ENCODE results near the gene KIF4A. TPM values are rescaled to one million over a fixed set of nuclear protein-coding genes. Genes with fewer than 3 reads are reported as not detected.

The KIF4A gene
- total and polyA plus RNA-seq, 7 experiments from 2014 or later = 0.20 to 26.5 (median 0.21) TPM; not detected in 3

DNA sequence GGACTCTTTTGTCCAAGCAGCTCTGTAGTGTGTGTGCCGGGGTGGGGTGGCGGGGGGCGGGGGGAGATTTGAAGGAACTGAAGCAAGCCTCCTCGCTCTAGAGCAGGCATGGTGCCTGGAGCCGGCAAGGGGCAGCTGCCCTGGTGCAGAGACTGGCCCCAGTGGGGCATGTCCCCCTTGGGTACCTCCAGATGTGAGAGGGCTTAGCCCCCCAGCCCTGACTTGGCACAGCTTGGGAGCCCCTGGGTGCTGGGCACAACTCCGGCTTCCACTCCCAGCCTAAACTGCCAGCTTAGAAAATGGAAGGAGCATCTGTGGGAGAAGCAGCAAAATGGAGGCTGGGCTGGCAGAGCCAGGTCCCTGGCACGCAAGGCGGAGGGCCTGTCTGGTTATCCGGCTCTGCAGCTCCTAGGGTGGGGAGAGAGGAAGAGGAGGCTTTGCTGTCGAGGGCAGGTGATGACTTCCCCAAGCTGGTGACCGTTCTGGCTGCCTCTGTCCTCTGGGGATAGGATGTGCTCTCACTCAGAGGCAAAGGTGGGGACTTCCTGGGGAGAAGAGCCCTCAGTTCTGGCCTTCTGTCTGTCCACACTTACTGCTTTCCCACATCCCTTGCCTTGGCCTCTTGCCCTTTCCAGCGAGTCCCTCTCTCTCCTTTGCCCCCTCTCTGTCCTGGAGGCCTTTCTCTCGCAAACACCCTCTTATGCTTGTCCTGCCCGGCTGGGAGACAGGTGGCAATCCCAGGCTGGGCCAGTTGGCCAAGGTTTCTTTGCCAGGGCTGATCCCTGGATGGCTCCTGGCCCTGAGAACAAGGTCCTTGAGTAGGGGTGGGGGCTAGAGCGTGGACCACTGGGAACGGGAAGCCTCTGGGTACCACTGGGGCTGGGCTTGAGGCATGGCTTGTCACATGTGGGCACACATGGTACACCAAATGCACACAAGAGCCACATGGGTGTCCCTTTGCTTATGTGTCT lies 156.8 kb downstream of the KIF4A start:
- POLR2A ChIA-PET = no interaction called here
- peaks cover 18 to 47% (median 26%) of the 10 kb centered on the region in 5 donors for H3K27me3 Mint-ChIP-seq
- intact Hi-C loops (cut with micrococcal nuclease) = no loop called here
- DNase-seq (no peak), ATAC-seq (no peak)
- H3K4me3 Mint-ChIP-seq = no peak overlapping the region
- Histone ChIP-seq H3K36me3 (ENCODE audit: control insufficient read depth in 2 of 3, insufficient read depth in 3 of 3, low read length in 3 of 3) (no peaks in the 10 kb centered on the region), H3K9me3 (ENCODE audit: control insufficient read depth in 2 of 3, low read length in 3 of 3) (no peaks in the 10 kb centered on the region), H3K4me3 (ENCODE audit: low read length) (no peak overlapping the region), H3K27ac (ENCODE audit: low read depth, low read length) (no peak overlapping the region), H3K4me1 (ENCODE audit: control insufficient read depth in 2 of 2, insufficient read depth in 2 of 2, low read length in 2 of 2) (no peaks in the 10 kb centered on the region), H3K27me3 (ENCODE audit: control insufficient read depth in 2 of 2, insufficient read depth in 2 of 2, low read length in 2 of 2) (no peaks in the 10 kb centered on the region)
- no peak overlapping the region for H3K27ac Mint-ChIP-seq
- H3K4me1 Mint-ChIP-seq = peaks cover 0 to 6% (median 0%) of the 10 kb centered on the region in 7 donors
- no peaks in the 10 kb centered on the region for H3K36me3 Mint-ChIP-seq
- CTCF ChIA-PET = no interaction called here
- no peaks in the 10 kb centered on the region for H3K9me3 Mint-ChIP-seq

DNA sequence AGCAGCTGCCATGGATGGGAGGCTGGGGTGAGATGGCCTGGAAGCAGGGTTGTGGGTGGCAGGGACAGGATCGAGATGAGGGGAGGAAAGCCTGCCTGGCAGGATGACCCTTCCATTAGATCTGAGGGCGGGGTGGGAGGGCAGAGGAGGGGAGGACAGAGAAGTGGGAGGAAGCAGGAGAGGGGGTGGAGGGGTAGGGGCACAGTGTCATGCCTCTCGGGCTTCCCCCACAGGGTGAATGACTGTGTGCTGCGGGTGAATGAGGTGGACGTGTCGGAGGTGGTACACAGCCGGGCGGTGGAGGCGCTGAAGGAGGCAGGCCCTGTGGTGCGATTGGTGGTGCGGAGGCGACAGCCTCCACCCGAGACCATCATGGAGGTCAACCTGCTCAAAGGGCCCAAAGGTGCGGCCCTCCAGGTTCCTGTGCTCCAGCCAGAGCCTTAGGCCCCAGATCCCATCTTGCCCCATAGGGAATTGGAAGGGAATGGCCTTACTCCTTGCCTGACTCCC lies 159.6 kb downstream of the KIF4A start:
- ChIA-PET CTCF (interaction anchor here (0.6 kb wide), 1 partner anchor 14 kb away, joined by 4 read pairs; no protein-coding TSS in a partner anchor), POLR2A (no interaction called here)
- H3K4me3 Mint-ChIP-seq = no peak overlapping the region
- H3K4me3 ChIP-seq (ENCODE audit: low read length) = no peak overlapping the region
- no peaks in the 10 kb centered on the region for H3K27me3 ChIP-seq (ENCODE audit: control insufficient read depth in 2 of 2, insufficient read depth in 2 of 2, low read length in 2 of 2)
- H3K4me1 Mint-ChIP-seq = peaks cover 12 to 26% (median 17%) of the 10 kb centered on the region in 7 donors
- intact Hi-C loops (cut with micrococcal nuclease) = no loop called here
- H3K27me3 Mint-ChIP-seq = peaks cover 5 to 22% (median 7%) of the 10 kb centered on the region in 5 donors
- no peaks in the 10 kb centered on the region for H3K9me3 Mint-ChIP-seq
- no peaks in the 10 kb centered on the region for H3K9me3 ChIP-seq (ENCODE audit: control insufficient read depth in 2 of 3, low read length in 3 of 3)
- H3K36me3 ChIP-seq (ENCODE audit: control insufficient read depth in 2 of 3, insufficient read depth in 3 of 3, low read length in 3 of 3) = no peaks in the 10 kb centered on the region
- H3K4me1 ChIP-seq (ENCODE audit: control insufficient read depth in 2 of 2, insufficient read depth in 2 of 2, low read length in 2 of 2) = peaks cover 4 to 7% of the 10 kb centered on the region in 2 donors
- no peak for DNase-seq
- H3K36me3 Mint-ChIP-seq = no peaks in the 10 kb centered on the region
- no peak overlapping the region for H3K27ac Mint-ChIP-seq
- no peak overlapping the region for H3K27ac ChIP-seq (ENCODE audit: low read depth, low read length)
- no peak for ATAC-seq

GRCh38 chrX:70452143-70452733 lies 162.3 kb downstream of the KIF4A start:
- H3K4me1 ChIP-seq (ENCODE audit: control insufficient read depth in 2 of 2, insufficient read depth in 2 of 2, low read length in 2 of 2) = peaks cover 7 to 11% of the 10 kb centered on the region in 2 donors
- peak in 7 of 9 donors; percentile 28 to 54 (median 41) for DNase-seq
- H3K36me3 Mint-ChIP-seq = peaks cover 0 to 5% (median 0%) of the 10 kb centered on the region in 5 donors
- peaks cover 12 to 45% (median 32%) of the 10 kb centered on the region in 7 donors for H3K4me1 Mint-ChIP-seq
- peak overlapping the region; percentile 84 to 94 (median 88) for H3K4me3 Mint-ChIP-seq
- no peaks in the 10 kb centered on the region for H3K9me3 ChIP-seq (ENCODE audit: control insufficient read depth in 2 of 3, low read length in 3 of 3)
- peak overlapping the region; percentile 50 for H3K4me3 ChIP-seq (ENCODE audit: low read length)
- intact Hi-C loops (cut with micrococcal nuclease) = loop anchor here (1.0 to 10.0 kb wide), 11 partner anchors 18 to 1627 kb away; partner anchors contain the start of genes EFNB1 (in 1 of the 2), NONO (in 1 of the 2), SNX12 (in 1 of the 2) and TAF1 (in 1 of the 2)
- H3K27me3 ChIP-seq (ENCODE audit: control insufficient read depth in 2 of 2, insufficient read depth in 2 of 2, low read length in 2 of 2) = no peaks in the 10 kb centered on the region
- peak overlapping the region in 8 of 9 donors; percentile 38 to 78 (median 68) for H3K27ac Mint-ChIP-seq
- POLR2A ChIA-PET = no interaction called here
- H3K27me3 Mint-ChIP-seq = peaks cover 0 to 4% (median 0%) of the 10 kb centered on the region in 5 donors
- H3K36me3 ChIP-seq (ENCODE audit: control insufficient read depth in 2 of 3, insufficient read depth in 3 of 3, low read length in 3 of 3) = no peaks in the 10 kb centered on the region
- peak; percentile 64 for ATAC-seq
- peak overlapping the region; percentile 52 for H3K27ac ChIP-seq (ENCODE audit: low read depth, low read length)
- no peaks in the 10 kb centered on the region for H3K9me3 Mint-ChIP-seq
- CTCF ChIA-PET = interaction anchor here (0.6 to 1.2 kb wide), 2 partner anchors 10 to 264 kb away, joined by 3 read pairs; no protein-coding TSS in a partner anchor

DNA sequence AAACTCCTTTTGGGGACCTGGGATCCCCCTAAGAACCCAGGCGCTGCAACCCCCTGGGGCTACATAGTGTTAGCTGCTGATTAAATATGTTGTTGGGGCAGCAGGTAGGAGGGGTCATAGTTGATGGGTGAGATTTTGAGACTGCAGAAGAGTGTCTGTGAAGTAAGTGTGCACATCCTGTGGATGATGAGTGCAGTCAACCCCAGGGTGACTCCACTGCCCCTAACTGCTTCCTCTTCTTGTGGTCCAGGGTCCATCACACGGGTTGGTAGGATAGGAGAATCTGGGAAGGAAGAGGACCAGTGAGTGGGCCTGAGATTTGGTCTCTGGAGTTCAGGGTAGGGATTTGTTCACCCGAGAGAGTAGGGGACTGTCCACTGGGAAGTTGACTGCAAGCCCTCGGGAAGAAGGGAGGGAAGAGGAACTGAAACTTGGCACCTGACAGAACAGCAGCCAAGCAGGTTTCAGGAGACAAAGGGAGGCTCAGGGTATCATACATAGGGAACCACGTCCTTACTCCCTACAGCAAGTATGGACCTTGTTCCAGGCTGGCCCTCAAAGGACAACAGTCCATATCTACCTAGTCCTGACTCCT lies 163.2 kb downstream of the KIF4A start:
- ChIA-PET CTCF (interaction anchor here (0.6 kb wide), 1 partner anchor 265 kb away, joined by 3 read pairs; no protein-coding TSS in a partner anchor), POLR2A (no interaction called here)
- Histone ChIP-seq H3K9me3 (ENCODE audit: control insufficient read depth in 2 of 3, low read length in 3 of 3) (no peaks in the 10 kb centered on the region), H3K27me3 (ENCODE audit: control insufficient read depth in 2 of 2, insufficient read depth in 2 of 2, low read length in 2 of 2) (no peaks in the 10 kb centered on the region), H3K36me3 (ENCODE audit: control insufficient read depth in 2 of 3, insufficient read depth in 3 of 3, low read length in 3 of 3) (no peaks in the 10 kb centered on the region), H3K4me1 (ENCODE audit: control insufficient read depth in 2 of 2, insufficient read depth in 2 of 2, low read length in 2 of 2) (peaks cover 8 to 11% of the 10 kb centered on the region in 2 donors), H3K4me3 (ENCODE audit: low read length) (peak overlapping the region; percentile 50), H3K27ac (ENCODE audit: low read depth, low read length) (no peak overlapping the region)
- no peak for DNase-seq
- Mint-ChIP-seq H3K36me3 (peaks cover 0 to 5% (median 0%) of the 10 kb centered on the region in 5 donors), H3K9me3 (no peaks in the 10 kb centered on the region), H3K27ac (peak overlapping the region in 8 of 9 donors; percentile 17 to 79 (median 59)), H3K4me3 (peak overlapping the region; percentile 36 to 94 (median 84)), H3K4me1 (peaks cover 12 to 45% (median 32%) of the 10 kb centered on the region in 7 donors), H3K27me3 (no peaks in the 10 kb centered on the region)
- ATAC-seq = no peak
- intact Hi-C loops (cut with micrococcal nuclease) = loop anchor here (2.0 to 10.0 kb wide), 9 partner anchors 18 to 1628 kb away; partner anchors contain the start of genes EFNB1 (in 1 of the 2), NONO (in 1 of the 2), SNX12 (in 1 of the 2) and TAF1 (in 1 of the 2)

DNA sequence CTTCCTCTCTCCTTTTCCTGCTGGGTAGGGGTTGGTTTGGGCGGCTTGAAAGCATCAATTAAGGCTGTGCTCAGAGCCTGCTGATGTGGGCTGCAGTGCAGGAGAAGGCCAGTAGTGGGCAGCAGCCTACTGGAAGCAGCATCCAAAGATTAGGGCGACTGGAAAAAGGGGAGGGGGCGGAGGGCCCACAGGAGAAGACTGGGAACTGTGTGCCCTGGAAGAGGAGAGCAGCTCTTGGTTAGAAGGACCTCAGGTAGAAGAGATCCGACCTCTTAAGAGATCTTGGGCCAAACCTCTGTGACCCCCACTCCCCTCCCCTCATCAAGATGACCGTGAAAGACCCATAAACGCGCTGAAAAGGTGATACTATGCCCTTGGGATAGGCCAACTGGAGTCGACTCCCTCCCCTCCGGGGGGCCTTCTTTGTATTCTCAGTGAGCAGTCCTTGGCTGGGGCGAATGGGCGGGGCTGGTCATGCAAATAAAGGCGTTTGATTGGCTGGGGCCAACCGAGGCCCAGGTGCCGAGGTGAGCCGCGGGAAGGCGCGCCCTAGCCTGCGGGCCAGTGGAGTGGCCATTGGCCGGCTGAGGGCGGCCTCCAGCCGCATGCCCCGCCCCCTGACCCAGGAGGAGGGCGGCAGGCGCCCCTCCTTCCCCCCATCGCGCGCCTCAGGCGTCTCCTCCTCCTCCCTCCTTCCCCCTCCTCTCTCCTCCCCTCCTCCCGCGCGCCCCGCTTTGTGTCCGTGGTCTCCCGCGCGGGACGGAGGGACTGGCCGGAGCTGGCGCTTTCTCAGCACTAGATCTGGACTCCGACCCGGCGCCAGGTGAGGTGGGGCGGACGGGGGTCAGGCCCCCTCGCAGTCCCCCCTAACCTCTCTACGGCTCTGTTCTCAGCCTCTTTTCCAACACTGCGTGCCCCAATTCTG lies 164.8 kb downstream of the KIF4A start:
- H3K27ac Mint-ChIP-seq = peak overlapping the region; percentile 40 to 95 (median 79)
- Histone ChIP-seq H3K36me3 (ENCODE audit: control insufficient read depth in 2 of 3, insufficient read depth in 3 of 3, low read length in 3 of 3) (no peaks in the 10 kb centered on the region), H3K9me3 (ENCODE audit: control insufficient read depth in 2 of 3, low read length in 3 of 3) (no peaks in the 10 kb centered on the region), H3K27me3 (ENCODE audit: control insufficient read depth in 2 of 2, insufficient read depth in 2 of 2, low read length in 2 of 2) (no peaks in the 10 kb centered on the region), H3K4me1 (ENCODE audit: control insufficient read depth in 2 of 2, insufficient read depth in 2 of 2, low read length in 2 of 2) (peaks cover 8 to 11% of the 10 kb centered on the region in 2 donors), H3K4me3 (ENCODE audit: low read length) (peak overlapping the region; percentile 57), H3K27ac (ENCODE audit: low read depth, low read length) (peak overlapping the region; percentile 60)
- POLR2A ChIA-PET = no interaction called here
- intact Hi-C loops (cut with micrococcal nuclease) = loop anchor here (1.0 to 10.0 kb wide), 15 partner anchors 20 to 1630 kb away; partner anchors contain the start of genes SNX12 (in 2 of the 2), EFNB1 (in 1 of the 2), IGBP1 (in 1 of the 2) and NONO (in 1 of the 2)
- CTCF ChIA-PET = no interaction called here
- no peaks in the 10 kb centered on the region for H3K27me3 Mint-ChIP-seq
- no peaks in the 10 kb centered on the region for H3K9me3 Mint-ChIP-seq
- peaks cover 0 to 8% (median 0%) of the 10 kb centered on the region in 5 donors for H3K36me3 Mint-ChIP-seq
- H3K4me1 Mint-ChIP-seq = peaks cover 12 to 45% (median 32%) of the 10 kb centered on the region in 7 donors
- DNase-seq = peak in 8 of 9 donors; percentile 39 to 72 (median 52)
- peak; percentile 80 for ATAC-seq
- peak overlapping the region; percentile 66 to 93 (median 86) for H3K4me3 Mint-ChIP-seq

Data from naive thymus-derived CD4-positive, alpha-beta T cell (primary cell).